KOPT-K1 (cell line): ENCODE results near the gene GLCE.

Experiments used
- H3K27ac ChIP-seq: fragments of 200-600 bp; sonication (generic); 2 replicates; pipeline ENCODE4 v1.5.1; 2016; ENCODE audit warnings: antibody characterized with exemption, mild to moderate bottlenecking, low read depth, low read length; ENCODE audit not compliant: poor library complexity, severe bottlenecking
- H3K36me3 ChIP-seq: fragments of 200-600 bp; sonication (generic); 2 replicates; pipeline ENCODE4 v1.5.1; 2017; ENCODE audit warnings: antibody characterized with exemption, mild to moderate bottlenecking, low read length, moderate library complexity; ENCODE audit not compliant: insufficient read depth
- H3K9me3 ChIP-seq: fragments of 200-600 bp; sonication (generic); 2 replicates; pipeline ENCODE4 v1.5.1; 2017; ENCODE audit warnings: antibody characterized with exemption, low read length, mild to moderate bottlenecking; ENCODE audit not compliant: insufficient read depth, poor library complexity, severe bottlenecking

The GLCE gene

GRCh38 chr15:69314131-69314530 lies 153.7 kb downstream of the GLCE start:
- H3K27ac ChIP-seq, result no peak overlapping the region
- H3K9me3 ChIP-seq, result no peaks in the 10 kb centered on the region
- H3K36me3 ChIP-seq, result no peaks in the 10 kb centered on the region

GRCh38 chr15:69314736-69315135 lies 154.3 kb downstream of the GLCE start:
- Histone ChIP-seq H3K27ac (no peak overlapping the region), H3K36me3 (no peaks in the 10 kb centered on the region), H3K9me3 (no peaks in the 10 kb centered on the region)

- H3K36me3 ChIP-seq, result no peaks in the 10 kb centered on the region
These were observed 155.1 kb downstream of the GLCE start for GRCh38 chr15:69315402-69316110.

GRCh38 chr15:69316291-69316690 lies 155.9 kb downstream of the GLCE start:
- Histone ChIP-seq H3K27ac (no peak overlapping the region), H3K9me3 (no peaks in the 10 kb centered on the region), H3K36me3 (no peaks in the 10 kb centered on the region)

More at GRCh38 chr15:69315402-69316110, 155.1 kb downstream of the GLCE start:
- H3K27ac ChIP-seq, result no peak overlapping the region
- no peaks in the 10 kb centered on the region for H3K9me3 ChIP-seq

- Histone ChIP-seq H3K9me3 (no peaks in the 10 kb centered on the region), H3K36me3 (no peaks in the 10 kb centered on the region), H3K27ac (no peak overlapping the region)
These were observed 157.0 kb downstream of the GLCE start for GRCh38 chr15:69317392-69317841.

GRCh38 chr15:69318033-69318432 lies 157.6 kb downstream of the GLCE start:
- no peak overlapping the region for H3K27ac ChIP-seq
- no peaks in the 10 kb centered on the region for H3K9me3 ChIP-seq
- H3K36me3 ChIP-seq, result no peaks in the 10 kb centered on the region

GRCh38 chr15:69319384-69320375 lies 159.2 kb downstream of the GLCE start:
- no peak overlapping the region for H3K27ac ChIP-seq
- no peaks in the 10 kb centered on the region for H3K36me3 ChIP-seq
- H3K9me3 ChIP-seq, result no peaks in the 10 kb centered on the region

- H3K9me3 ChIP-seq, result no peaks in the 10 kb centered on the region
- H3K27ac ChIP-seq, result no peak overlapping the region
- no peaks in the 10 kb centered on the region for H3K36me3 ChIP-seq
These were observed 160.6 kb downstream of the GLCE start for GRCh38 chr15:69320977-69321554.
